Measurements from ENCODE around the gene AGT. TPM values are rescaled to one million over a fixed set of nuclear protein-coding genes. Genes with fewer than 3 reads are reported as not detected.

AGT gene
- total RNA-seq, 1 experiment from 2014 or later: 0.93 TPM

GRCh38 chr1:230674581-230674980 lies 39.3 kb downstream of the AGT start:
- Histone ChIP-seq H3K4me1 (ENCODE audit: control insufficient read depth in 1 of 2, insufficient read depth in 2 of 2, low read length in 2 of 2) (no peaks in the 10 kb centered on the region), H3K9me2 (ENCODE audit: insufficient read depth) (no peaks in the 10 kb centered on the region), H3K9ac (ENCODE audit: low read length) (no peak overlapping the region), H4K20me1 (ENCODE audit: insufficient read depth) (no peaks in the 10 kb centered on the region), H2AFZ (ENCODE audit: low read depth, low read length, poor library complexity, severe bottlenecking) (no peak overlapping the region), H3K27ac (ENCODE audit: low read depth, low read length) (no peak overlapping the region), H3K27me3 (ENCODE audit: insufficient read depth, low read length) (no peaks in the 10 kb centered on the region), H3K4me3 (replicated peaks in 1 of 2; ENCODE audit: low read depth in 1 of 2, low read length in 2 of 2) (no peak overlapping the region), H3K79me2 (ENCODE audit: insufficient read depth, low read length) (no peaks in the 10 kb centered on the region; the same call in 1 of the 2 replicates), H3K4me2 (ENCODE audit: low read length) (no peak overlapping the region), H3K36me3 (ENCODE audit: control insufficient read depth in 1 of 2, insufficient read depth in 2 of 2, low read length in 2 of 2) (peaks cover 10 to 21% of the 10 kb centered on the region in 2 experiments; a peak in 3 of 4 replicates), H3K9me3 (ENCODE audit: control insufficient read depth in 1 of 2, insufficient read depth in 1 of 2, low read depth in 1 of 2, low read length in 2 of 2) (no peaks in the 10 kb centered on the region)
- POLR2A ChIA-PET: no interaction called here
- BruUV-seq (replicated peaks): no TSS peak
- ATAC-seq (no peak), DNase-seq (ENCODE audit: low read depth, low spot score) (no peak)
- intact Hi-C loops (cut with micrococcal nuclease): no loop called here
- CTCF ChIA-PET: no interaction called here
- no peak for TF ChIP-seq SIN3A (IDR thresholded peaks at IDR 0.05; ENCODE audit: low read depth)
- no peak for TF ChIP-seq JUND (IDR thresholded peaks at IDR 0.05)
- TF ChIP-seq SP1 (IDR thresholded peaks at IDR 0.05; ENCODE audit: low read depth): no peak
- TF ChIP-seq ZNF274 (IDR thresholded peaks at IDR 0.05; ENCODE audit: low read depth, low read length): no peak
- no peak for TF ChIP-seq CBX3 (IDR thresholded peaks at IDR 0.05; ENCODE audit: low read depth)
- no peak for TF ChIP-seq EZH2phosphoT487 (IDR thresholded peaks at IDR 0.05; ENCODE audit: borderline replicate concordance)
- no peak for TF ChIP-seq SRF (IDR thresholded peaks at IDR 0.05; ENCODE audit: low read depth)
- TF ChIP-seq TCF7L2 (IDR thresholded peaks at IDR 0.05; ENCODE audit: borderline replicate concordance, extremely low read depth, insufficient read depth, insufficient read length): no peak
- TF ChIP-seq ZBTB33 (IDR thresholded peaks at IDR 0.05; ENCODE audit: extremely low read depth, insufficient replicate concordance, low read length): no peak
- no peak for TF ChIP-seq ELF1 (IDR thresholded peaks at IDR 0.05; ENCODE audit: borderline replicate concordance, low read depth)
- TF ChIP-seq CEBPB (IDR thresholded peaks at IDR 0.05; ENCODE audit: low read depth): no peak
- TF ChIP-seq EZH2 (IDR thresholded peaks at IDR 0.05): no peak
- no peak for TF ChIP-seq YY1 (IDR thresholded peaks at IDR 0.05; ENCODE audit: extremely low read depth, insufficient replicate concordance, low read depth, low read length)
- TF ChIP-seq FOSL1 (IDR thresholded peaks at IDR 0.05; ENCODE audit: low read depth): no peak
- TF ChIP-seq CTCF (IDR thresholded peaks at IDR 0.05 in 2 of 3, conservative IDR thresholded peaks at IDR 0.05 in 1 of 3; ENCODE audit: borderline replicate concordance in 1 of 3, insufficient read depth in 1 of 3, low read depth in 2 of 3, low read length in 2 of 3): no peak
- no peak for TF ChIP-seq ATF3 (IDR thresholded peaks at IDR 0.05)
- no peak for TF ChIP-seq RAD21 (IDR thresholded peaks at IDR 0.05; ENCODE audit: low read depth)
- TF ChIP-seq REST (IDR thresholded peaks at IDR 0.05; ENCODE audit: low read depth): no peak
- TF ChIP-seq EGR1 (IDR thresholded peaks at IDR 0.05; ENCODE audit: low read depth): no peak
- no peak for TF ChIP-seq ZFX (IDR thresholded peaks at IDR 0.05)
- RAD21 ChIA-PET (ENCODE audit: low non-redundant PET in 1 of 2, low total read pairs in 2 of 2, uncharacterized antibody in 2 of 2, unreplicated experiment in 2 of 2): no interaction called here
